H9 (cell line): ENCODE data around the gene EPPIN. TPM values are rescaled to one million over a fixed set of nuclear protein-coding genes. Genes with fewer than 3 reads are reported as not detected.

Experiments used
- DNase-seq: peaks from one replicate; pipeline ENCODE4 v3.0.0-alpha.2; 2017
- H2AFZ ChIP-seq: one replicate; pipeline ENCODE4 v1.6.1; 2013; ENCODE audit warnings: mild to moderate bottlenecking, low read length, control low read depth, moderate library complexity
- H2AK5ac ChIP-seq: 2 replicates; pipeline ENCODE4 v1.6.1; 2013; ENCODE audit warnings: low read length, control low read depth, mixed read lengths; ENCODE audit not compliant: insufficient read length
- H2BK120ac ChIP-seq: one replicate; pipeline ENCODE4 v1.6.1; 2013; ENCODE audit warnings: low read depth, mild to moderate bottlenecking, low read length, control low read depth, inconsistent platforms; ENCODE audit not compliant: poor library complexity, severe bottlenecking
- H2BK12ac ChIP-seq: 2 replicates; pipeline ENCODE4 v1.6.1; 2013; ENCODE audit warnings: low read length, control low read depth, mixed read lengths, low read depth; ENCODE audit not compliant: insufficient read length
- H2BK15ac ChIP-seq: 2 replicates; pipeline ENCODE4 v1.6.1; 2013; ENCODE audit warnings: low read depth, low read length, control low read depth
- H2BK20ac ChIP-seq: one replicate; pipeline ENCODE4 v1.6.1; 2013; ENCODE audit warnings: low read depth, mild to moderate bottlenecking, low read length, control low read depth, inconsistent platforms; ENCODE audit not compliant: poor library complexity, severe bottlenecking
- H2BK5ac ChIP-seq: 2 replicates; pipeline ENCODE4 v1.6.1; 2013; ENCODE audit warnings: low read length, control low read depth, mixed read lengths; ENCODE audit not compliant: insufficient read length
- H3K14ac ChIP-seq: 2 replicates; pipeline ENCODE4 v1.6.1; 2013; ENCODE audit warnings: low read length, control low read depth; ENCODE audit not compliant: insufficient read depth
- H3K18ac ChIP-seq: 2 replicates; pipeline ENCODE4 v1.6.1; 2013; ENCODE audit warnings: low read depth, mild to moderate bottlenecking, mixed read lengths, low read length, control low read depth; ENCODE audit not compliant: insufficient read length
- H3K23ac ChIP-seq: 2 replicates; pipeline ENCODE4 v1.6.1; 2013; ENCODE audit warnings: low read length, control low read depth, mixed read lengths, low read depth; ENCODE audit not compliant: insufficient read length
- H3K23me2 ChIP-seq: 2 replicates; pipeline ENCODE4 v1.6.1; 2013; ENCODE audit warnings: low read depth, mild to moderate bottlenecking, mixed read lengths, low read length, control low read depth; ENCODE audit not compliant: insufficient read length, poor library complexity, severe bottlenecking
- H3K27ac ChIP-seq: 2 replicates; pipeline ENCODE4 v1.5.1; 2013; ENCODE audit warnings: low read length, control low read depth, mixed read lengths, low read depth; ENCODE audit not compliant: insufficient read length
- H3K27me3 ChIP-seq: 2 replicates; pipeline ENCODE4 v1.6.1; 2013; ENCODE audit warnings: low read length, control low read depth, inconsistent platforms; ENCODE audit not compliant: insufficient read depth
- H3K4ac ChIP-seq: 2 replicates; pipeline ENCODE4 v1.6.1; 2013; ENCODE audit warnings: low read depth, mild to moderate bottlenecking, control low read depth, inconsistent platforms, low read length, moderate library complexity
- H3K4me1 ChIP-seq: 2 replicates; pipeline ENCODE4 v1.6.1; 2013; ENCODE audit warnings: low read length, control low read depth, inconsistent platforms; ENCODE audit not compliant: insufficient read depth
- H3K4me2 ChIP-seq: 2 replicates; pipeline ENCODE4 v1.6.1; 2013; ENCODE audit warnings: low read length, control low read depth, mixed read lengths; ENCODE audit not compliant: insufficient read length, insufficient read depth
- H3K56ac ChIP-seq: 2 replicates; pipeline ENCODE4 v1.6.1; 2013; ENCODE audit warnings: low read depth, mild to moderate bottlenecking, mixed read lengths, low read length, control low read depth; ENCODE audit not compliant: insufficient read length
- H3K79me1 ChIP-seq: 2 replicates; pipeline ENCODE4 v1.6.1; 2013; ENCODE audit warnings: low read depth, mild to moderate bottlenecking, moderate library complexity, low read length, control low read depth, inconsistent platforms; ENCODE audit not compliant: insufficient read depth, poor library complexity, severe bottlenecking
- H3K79me2 ChIP-seq: 2 replicates; pipeline ENCODE4 v1.6.1; 2013; ENCODE audit warnings: low read length, control low read depth, inconsistent platforms; ENCODE audit not compliant: insufficient read depth
- H3K9ac ChIP-seq: 2 replicates; pipeline ENCODE4 v1.6.1; 2013; ENCODE audit warnings: low read length, control low read depth, mixed read lengths; ENCODE audit not compliant: insufficient read length; ENCODE audit errors: extremely low read depth
- H3K9me3 ChIP-seq: one replicate; pipeline ENCODE4 v1.6.1; 2013; ENCODE audit warnings: low read depth, low read length, inconsistent platforms; ENCODE audit not compliant: control insufficient read depth
- H3T11ph ChIP-seq: one replicate; pipeline ENCODE4 v1.6.1; 2013; ENCODE audit warnings: mild to moderate bottlenecking, low read length, control low read depth, inconsistent platforms
- H4K20me1 ChIP-seq: one replicate; pipeline ENCODE4 v1.6.1; 2013; ENCODE audit not compliant: control insufficient read depth, insufficient read length, insufficient read depth
- H4K5ac ChIP-seq: 2 replicates; pipeline ENCODE4 v1.6.1; 2013; ENCODE audit warnings: low read depth, mild to moderate bottlenecking, mixed read lengths, low read length, control low read depth; ENCODE audit not compliant: insufficient read length
- H4K8ac ChIP-seq: replicated peaks from 2 replicates; pipeline ENCODE4 v1.6.1; 2013; ENCODE audit warnings: low read length, control low read depth, mixed read lengths, low read depth; ENCODE audit not compliant: insufficient read length
- H4K91ac ChIP-seq: 2 replicates; pipeline ENCODE4 v1.6.1; 2013; ENCODE audit warnings: low read depth, mild to moderate bottlenecking, moderate library complexity, mixed read lengths, low read length, control low read depth; ENCODE audit not compliant: insufficient read length
- H3K27ac Mint-ChIP-seq, 3 experiments: 2 replicates in 2 of 3; 3 replicates in 1 of 3; pipeline ENCODE4 v1.8.0; 2020 to 2021; ENCODE audit warnings: mixed read lengths in 3 of 3, mild to moderate bottlenecking in 1 of 3, moderate library complexity in 1 of 3
- H3K27me3 Mint-ChIP-seq: 2 replicates; pipeline ENCODE4 v1.8.0; 2021; ENCODE audit warnings: low read depth, mild to moderate bottlenecking, moderate library complexity, mixed read lengths
- H3K36me3 Mint-ChIP-seq, 3 experiments: 2 replicates in 2 of 3; 3 replicates in 1 of 3; pipeline ENCODE4 v1.8.0; 2020 to 2021; ENCODE audit warnings: low read depth in 3 of 3, mixed read lengths in 3 of 3; ENCODE audit not compliant: insufficient read depth in 1 of 3
- H3K4me1 Mint-ChIP-seq, 2 experiments: 2 replicates each; pipeline ENCODE4 v1.8.0; 2020; ENCODE audit warnings: mixed read lengths in 2 of 2
- H3K4me3 Mint-ChIP-seq, 2 experiments: 2 replicates in 1 of 2; 3 replicates in 1 of 2; pipeline ENCODE4 v1.8.0; 2020 to 2021; ENCODE audit warnings: mild to moderate bottlenecking in 2 of 2, mixed read lengths in 2 of 2, moderate library complexity in 1 of 2
- H3K9me3 Mint-ChIP-seq, 2 experiments: 2 replicates in 1 of 2; 3 replicates in 1 of 2; pipeline ENCODE4 v1.8.0; 2020; ENCODE audit warnings: mild to moderate bottlenecking in 2 of 2, mixed read lengths in 2 of 2, moderate library complexity in 1 of 2
- WGBS: extraction: QIAGEN DNeasy Blood & Tissue Kit; methylation state at CpG from one replicate; pipeline ENCODE4 v1.1.7; 2013; ENCODE audit warnings: missing lambda C conversion rate, low lambda C conversion rate, mixed read lengths; ENCODE audit not compliant: insufficient read length; ENCODE audit errors: extremely low coverage; 5-methylcytosine and 5-hydroxymethylcytosine counted together
- total RNA-seq: library from RNA; stranded (reverse); gene quantifications from 2 replicates; pipeline ENCODE4 v1.2.1, GENCODE V29; 2021
- TF ChIP-seq, protein P1 (sequence below): fragments of 200-600 bp; sonication (generic); conservative IDR thresholded peaks from 3 replicates; pipeline ENCODE4 v1.8.0; 2021; ENCODE audit warnings: antibody characterized with exemption, mild to moderate bottlenecking

EPPIN gene
- total RNA-seq, 1 experiment from 2014 or later = not detected

DNA sequence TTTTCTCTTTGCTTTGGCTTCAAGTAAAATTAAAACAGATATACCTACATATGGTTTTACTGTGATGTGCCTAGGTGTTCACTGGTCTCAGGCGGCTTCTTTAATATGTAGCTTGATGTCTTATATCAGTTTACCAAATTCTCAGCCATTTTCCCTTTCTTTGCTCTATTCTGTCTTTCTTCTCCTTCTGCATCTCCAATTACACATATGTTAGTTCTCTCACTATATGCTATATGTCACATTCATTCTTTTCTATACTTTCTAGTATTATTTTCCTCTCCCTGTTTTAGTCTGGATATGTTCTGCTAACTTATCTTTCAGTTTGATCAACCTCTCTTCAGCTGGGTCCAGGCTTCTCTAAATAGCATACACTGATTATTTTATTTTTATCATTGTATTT, 46.3 kb upstream of the EPPIN start:
- Histone ChIP-seq H3T11ph (no peak overlapping the region), H2BK120ac (no peak overlapping the region), H3K4me1 (no peaks in the 10 kb centered on the region), H4K8ac (no peak overlapping the region), H3K4me2 (no peak overlapping the region), H4K20me1 (no peaks in the 10 kb centered on the region), H4K91ac (no peak overlapping the region), H3K14ac (no peak overlapping the region), H4K5ac (no peak overlapping the region), H3K18ac (no peak overlapping the region), H3K79me2 (no peaks in the 10 kb centered on the region), H3K79me1 (no peaks in the 10 kb centered on the region), H2BK15ac (no peak overlapping the region), H3K27me3 (no peaks in the 10 kb centered on the region), H3K23me2 (no peaks in the 10 kb centered on the region), H3K9me3 (no peaks in the 10 kb centered on the region), H3K4ac (no peak overlapping the region), H3K56ac (no peak overlapping the region), H2BK5ac (no peak overlapping the region), H2AK5ac (no peak overlapping the region), H2AFZ (no peak overlapping the region), H3K23ac (no peak overlapping the region), H2BK20ac (no peak overlapping the region), H3K9ac (no peak overlapping the region), H2BK12ac (no peak overlapping the region), H3K27ac (no peak overlapping the region)
- no CpG with 5 or more reads among the region's 1 CpG for WGBS
- no peak for DNase-seq
- H3K9me3 Mint-ChIP-seq = peaks cover 4 to 15% of the 10 kb centered on the region in 2 experiments; a peak in 4 of 5 replicates
- H3K36me3 Mint-ChIP-seq = peaks cover 0 to 5% (median 4%) of the 10 kb centered on the region in 3 experiments; a peak in 3 of 7 replicates
- H3K4me1 Mint-ChIP-seq = no peaks in the 10 kb centered on the region; a peak in 1 of 4 replicates
- no peak overlapping the region for H3K27ac Mint-ChIP-seq
- H3K4me3 Mint-ChIP-seq = no peak overlapping the region
- H3K27me3 Mint-ChIP-seq = no peaks in the 10 kb centered on the region; the same call in 1 of the 2 replicates
- TF ChIP-seq, protein P1, sequence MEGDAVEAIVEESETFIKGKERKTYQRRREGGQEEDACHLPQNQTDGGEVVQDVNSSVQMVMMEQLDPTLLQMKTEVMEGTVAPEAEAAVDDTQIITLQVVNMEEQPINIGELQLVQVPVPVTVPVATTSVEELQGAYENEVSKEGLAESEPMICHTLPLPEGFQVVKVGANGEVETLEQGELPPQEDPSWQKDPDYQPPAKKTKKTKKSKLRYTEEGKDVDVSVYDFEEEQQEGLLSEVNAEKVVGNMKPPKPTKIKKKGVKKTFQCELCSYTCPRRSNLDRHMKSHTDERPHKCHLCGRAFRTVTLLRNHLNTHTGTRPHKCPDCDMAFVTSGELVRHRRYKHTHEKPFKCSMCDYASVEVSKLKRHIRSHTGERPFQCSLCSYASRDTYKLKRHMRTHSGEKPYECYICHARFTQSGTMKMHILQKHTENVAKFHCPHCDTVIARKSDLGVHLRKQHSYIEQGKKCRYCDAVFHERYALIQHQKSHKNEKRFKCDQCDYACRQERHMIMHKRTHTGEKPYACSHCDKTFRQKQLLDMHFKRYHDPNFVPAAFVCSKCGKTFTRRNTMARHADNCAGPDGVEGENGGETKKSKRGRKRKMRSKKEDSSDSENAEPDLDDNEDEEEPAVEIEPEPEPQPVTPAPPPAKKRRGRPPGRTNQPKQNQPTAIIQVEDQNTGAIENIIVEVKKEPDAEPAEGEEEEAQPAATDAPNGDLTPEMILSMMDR = no peak
